Smooth muscle cell (in vitro differentiated cells): ENCODE measurements around the gene ITGBL1. TPM values are rescaled to one million over a fixed set of nuclear protein-coding genes. Genes with fewer than 3 reads are reported as not detected.

Source experiments
- DNase-seq: peaks from one replicate; lab custom pipeline; 2025; ENCODE audit not compliant: unreplicated experiment; lab: John Stamatoyannopoulos, UW
- H2AFZ ChIP-seq: fragments of 200-600 bp; sonication (generic); 2 replicates; pipeline ENCODE4 v1.6.0; 2016; ENCODE audit warnings: antibody characterized with exemption, low read depth, mild to moderate bottlenecking
- H3F3A ChIP-seq: fragments of 200-600 bp; sonication (generic); 2 replicates; pipeline ENCODE4 v1.6.0; 2017; ENCODE audit warnings: antibody characterized with exemption, low read depth
- H3K27ac ChIP-seq: fragments of 200-600 bp; sonication (generic); 2 replicates; pipeline ENCODE4 v1.5.1; 2016; ENCODE audit warnings: low read depth, mild to moderate bottlenecking
- H3K27me3 ChIP-seq: fragments of 200-600 bp; sonication (generic); 2 replicates; pipeline ENCODE4 v1.6.1; 2016; ENCODE audit warnings: low read depth, mild to moderate bottlenecking
- H3K36me3 ChIP-seq: fragments of 200-600 bp; sonication (generic); 2 replicates; pipeline ENCODE4 v1.5.1; 2016; ENCODE audit warnings: low read depth
- H3K4me1 ChIP-seq: fragments of 200-600 bp; sonication (generic); 2 replicates; pipeline ENCODE4 v1.5.1; 2016; ENCODE audit warnings: low read depth
- H3K4me2 ChIP-seq: fragments of 200-600 bp; sonication (generic); 2 replicates; pipeline ENCODE4 v1.6.0; 2016; ENCODE audit warnings: mild to moderate bottlenecking
- H3K4me3 ChIP-seq: fragments of 200-600 bp; sonication (generic); 2 replicates; pipeline ENCODE4 v1.5.1; 2016; ENCODE audit warnings: mild to moderate bottlenecking
- H3K79me2 ChIP-seq: fragments of 200-600 bp; sonication (generic); 2 replicates; pipeline ENCODE4 v1.6.0; 2016; ENCODE audit warnings: low read depth, mild to moderate bottlenecking
- H3K9ac ChIP-seq: fragments of 200-600 bp; sonication (generic); 2 replicates; pipeline ENCODE4 v1.6.0; 2016; ENCODE audit warnings: low read depth
- H3K9me3 ChIP-seq: fragments of 200-600 bp; sonication (generic); replicated peaks from 2 replicates; pipeline ENCODE4 v1.5.1; 2016; ENCODE audit warnings: low read depth
- H4K20me1 ChIP-seq: fragments of 200-600 bp; sonication (generic); 2 replicates; pipeline ENCODE4 v1.6.0; 2016; ENCODE audit warnings: low read depth
- WGBS: methylation state at CpG from one replicate; pipeline ENCODE4 v1.1.7; 2016; ENCODE audit warnings: low lambda C conversion rate; 5-methylcytosine and 5-hydroxymethylcytosine counted together
- polyA plus RNA-seq: library from polyadenylated mRNA; unstranded; fragments of >200 nt; fragmentation: Nextera tagmentation; extraction: Ambion mirVana; gene quantifications from 2 replicates; pipeline ENCODE4 v1.2.1, GENCODE V29; 2016
- total RNA-seq: library from RNA; depleted of rRNA; stranded (reverse); fragments of >200 nt; gene quantifications from 2 replicates; pipeline ENCODE4 v1.2.3, GENCODE V29; 2014
- TF ChIP-seq, protein P1 (sequence below): fragments of 200-600 bp; sonication (generic); IDR thresholded peaks from 2 replicates; pipeline ENCODE4 v1.5.1; 2017; ENCODE audit warnings: borderline replicate concordance, mild to moderate bottlenecking, antibody characterized with exemption; ENCODE audit not compliant: insufficient read depth, poor library complexity, severe bottlenecking

ITGBL1 gene
- total and polyA plus RNA-seq, 2 experiments from 2014 or later: 0.29 TPM; not detected in 1

DNA sequence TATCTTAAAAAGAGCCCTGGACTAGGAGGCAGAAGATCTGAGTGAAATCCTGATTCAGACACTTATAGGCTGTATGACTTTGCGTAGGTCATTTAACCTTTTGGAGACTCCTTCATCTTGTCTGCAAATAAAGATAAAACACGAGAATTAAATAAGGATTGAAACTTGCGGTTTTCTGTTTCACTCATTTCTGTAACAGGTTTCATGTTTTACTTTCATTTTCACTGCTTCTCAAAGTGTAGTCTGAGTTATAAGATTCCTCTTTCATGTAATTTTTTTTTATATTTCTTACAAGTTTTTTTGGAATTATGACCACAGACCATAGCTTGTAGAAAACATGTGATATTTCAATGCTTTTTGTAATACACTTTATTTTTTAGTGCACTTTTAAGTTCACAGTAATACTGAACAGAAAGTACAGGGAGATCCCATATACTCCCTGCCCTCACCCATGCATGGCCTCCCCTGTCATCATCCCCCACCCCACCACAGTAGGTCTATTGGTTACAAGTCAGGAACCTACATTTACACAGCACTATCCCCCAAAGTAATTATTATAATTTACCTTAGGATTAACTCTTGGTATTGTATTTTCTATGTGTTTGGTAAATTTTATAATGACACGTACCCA is 174.6 kb downstream of the ITGBL1 start:
- no peaks in the 10 kb centered on the region for H3K4me1 ChIP-seq
- H3K9me3 ChIP-seq: no peaks in the 10 kb centered on the region
- H3F3A ChIP-seq: no peaks in the 10 kb centered on the region
- peak overlapping the region; percentile 65 for H2AFZ ChIP-seq
- H3K4me2 ChIP-seq: peak overlapping the region; percentile 44
- H3K27me3 ChIP-seq: no peaks in the 10 kb centered on the region
- no peaks in the 10 kb centered on the region for H3K79me2 ChIP-seq
- 93% methylated on average over 4 of the region's 4 CpGs for WGBS
- H3K36me3 ChIP-seq: no peaks in the 10 kb centered on the region
- no peak for DNase-seq
- TF ChIP-seq, protein P1, sequence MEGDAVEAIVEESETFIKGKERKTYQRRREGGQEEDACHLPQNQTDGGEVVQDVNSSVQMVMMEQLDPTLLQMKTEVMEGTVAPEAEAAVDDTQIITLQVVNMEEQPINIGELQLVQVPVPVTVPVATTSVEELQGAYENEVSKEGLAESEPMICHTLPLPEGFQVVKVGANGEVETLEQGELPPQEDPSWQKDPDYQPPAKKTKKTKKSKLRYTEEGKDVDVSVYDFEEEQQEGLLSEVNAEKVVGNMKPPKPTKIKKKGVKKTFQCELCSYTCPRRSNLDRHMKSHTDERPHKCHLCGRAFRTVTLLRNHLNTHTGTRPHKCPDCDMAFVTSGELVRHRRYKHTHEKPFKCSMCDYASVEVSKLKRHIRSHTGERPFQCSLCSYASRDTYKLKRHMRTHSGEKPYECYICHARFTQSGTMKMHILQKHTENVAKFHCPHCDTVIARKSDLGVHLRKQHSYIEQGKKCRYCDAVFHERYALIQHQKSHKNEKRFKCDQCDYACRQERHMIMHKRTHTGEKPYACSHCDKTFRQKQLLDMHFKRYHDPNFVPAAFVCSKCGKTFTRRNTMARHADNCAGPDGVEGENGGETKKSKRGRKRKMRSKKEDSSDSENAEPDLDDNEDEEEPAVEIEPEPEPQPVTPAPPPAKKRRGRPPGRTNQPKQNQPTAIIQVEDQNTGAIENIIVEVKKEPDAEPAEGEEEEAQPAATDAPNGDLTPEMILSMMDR: no peak
- no peak overlapping the region for H3K9ac ChIP-seq
- H4K20me1 ChIP-seq: no peaks in the 10 kb centered on the region
- H3K27ac ChIP-seq: no peak overlapping the region
- H3K4me3 ChIP-seq: peak overlapping the region; percentile 9

- no peak overlapping the region for H2AFZ ChIP-seq
- H3K27ac ChIP-seq: no peak overlapping the region
- no peaks in the 10 kb centered on the region for H3K9me3 ChIP-seq
- H3K36me3 ChIP-seq: no peaks in the 10 kb centered on the region
- H3K79me2 ChIP-seq: no peaks in the 10 kb centered on the region
- no peaks in the 10 kb centered on the region for H3K27me3 ChIP-seq
- WGBS: 75% methylated on average over 5 of the region's 5 CpGs
- no peaks in the 10 kb centered on the region for H3K4me1 ChIP-seq
- H3K4me3 ChIP-seq: no peak overlapping the region
- no peak overlapping the region for H3K4me2 ChIP-seq
- no peaks in the 10 kb centered on the region for H4K20me1 ChIP-seq
- no peak overlapping the region for H3K9ac ChIP-seq
- no peaks in the 10 kb centered on the region for H3F3A ChIP-seq
- TF ChIP-seq, protein P1: no peak
- DNase-seq: no peak
These were observed 175.1 kb downstream of the ITGBL1 start for GRCh38 chr13:101627556-101627943.

- TF ChIP-seq, protein P1: no peak
- H3K36me3 ChIP-seq: no peaks in the 10 kb centered on the region
- WGBS: 89% methylated on average over 1 of the region's 1 CpG
- H3F3A ChIP-seq: no peaks in the 10 kb centered on the region
- H3K27me3 ChIP-seq: no peaks in the 10 kb centered on the region
- no peak overlapping the region for H3K27ac ChIP-seq
- no peak overlapping the region for H3K4me2 ChIP-seq
- H2AFZ ChIP-seq: no peak overlapping the region
- DNase-seq: no peak
- no peaks in the 10 kb centered on the region for H3K79me2 ChIP-seq
- H4K20me1 ChIP-seq: no peaks in the 10 kb centered on the region
- H3K4me3 ChIP-seq: no peak overlapping the region
- H3K4me1 ChIP-seq: no peaks in the 10 kb centered on the region
- no peaks in the 10 kb centered on the region for H3K9me3 ChIP-seq
- no peak overlapping the region for H3K9ac ChIP-seq
These were observed 176.4 kb downstream of the ITGBL1 start for GRCh38 chr13:101628900-101629299.

GRCh38 chr13:101631395-101631794 is 178.9 kb downstream of the ITGBL1 start:
- Histone ChIP-seq H3K4me3 (no peak overlapping the region), H3K9ac (no peak overlapping the region), H3K79me2 (no peaks in the 10 kb centered on the region), H3F3A (no peaks in the 10 kb centered on the region), H3K4me1 (no peaks in the 10 kb centered on the region), H3K27me3 (no peaks in the 10 kb centered on the region), H4K20me1 (no peaks in the 10 kb centered on the region), H3K36me3 (no peaks in the 10 kb centered on the region), H3K27ac (no peak overlapping the region), H3K9me3 (no peaks in the 10 kb centered on the region), H3K4me2 (no peak overlapping the region), H2AFZ (no peak overlapping the region)
- DNase-seq: no peak
- TF ChIP-seq, protein P1: no peak
